DMS 273 treated with DMSO at 0.1 percent for 48 hours (cell line): ENCODE data around the gene SCARF2.
"Not testable (repeated sequence)": the region's sequence is repeated elsewhere in the genome, so short reads cannot be mapped to it uniquely, and the experiment has no call there.

Experiments used
- DNase-seq: peaks from one replicate; lab custom pipeline; 2025; lab: John Stamatoyannopoulos, UW

Gene SCARF2

DNA sequence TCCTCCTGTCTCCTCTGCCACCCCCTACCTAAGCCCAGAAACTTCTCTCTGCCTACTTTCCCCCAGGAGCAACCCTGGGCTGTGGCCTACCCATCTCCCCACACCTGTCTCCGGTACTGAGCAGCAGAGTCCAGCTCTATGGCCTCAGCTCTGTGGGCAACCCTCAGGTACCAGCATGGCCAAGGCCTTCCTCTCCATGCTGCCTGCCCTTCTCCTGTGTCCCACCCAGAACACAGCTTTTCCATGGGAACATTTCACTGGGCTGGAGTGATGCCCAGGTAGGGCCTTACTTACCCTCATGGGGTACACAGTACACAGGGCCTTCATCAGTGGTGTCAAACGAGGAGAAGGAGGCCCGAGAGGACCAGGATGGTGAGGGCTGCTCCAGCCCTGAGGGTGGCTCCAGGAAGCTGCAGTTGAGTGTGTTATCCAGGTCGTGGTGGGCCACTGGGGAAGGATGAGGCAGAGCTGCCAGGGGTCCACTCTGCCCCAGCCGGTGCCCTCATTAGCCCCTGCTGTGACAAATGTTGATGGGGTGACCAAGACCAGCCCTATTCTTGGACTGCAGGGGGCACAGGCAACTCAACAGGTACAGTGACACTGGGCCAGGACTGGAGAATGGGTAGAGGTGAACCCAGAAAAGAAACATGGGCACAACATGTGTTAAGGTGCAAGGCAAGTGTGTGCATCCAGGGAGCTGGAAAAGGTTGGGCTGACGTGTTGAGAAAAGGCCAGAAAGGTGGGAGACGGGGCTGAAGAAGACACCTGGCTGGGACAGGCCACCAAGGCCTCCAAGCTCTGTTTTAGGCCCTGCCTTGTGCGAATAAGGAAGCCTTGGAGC, 10.3 kb downstream of the SCARF2 start:
- no peak for DNase-seq

DNA sequence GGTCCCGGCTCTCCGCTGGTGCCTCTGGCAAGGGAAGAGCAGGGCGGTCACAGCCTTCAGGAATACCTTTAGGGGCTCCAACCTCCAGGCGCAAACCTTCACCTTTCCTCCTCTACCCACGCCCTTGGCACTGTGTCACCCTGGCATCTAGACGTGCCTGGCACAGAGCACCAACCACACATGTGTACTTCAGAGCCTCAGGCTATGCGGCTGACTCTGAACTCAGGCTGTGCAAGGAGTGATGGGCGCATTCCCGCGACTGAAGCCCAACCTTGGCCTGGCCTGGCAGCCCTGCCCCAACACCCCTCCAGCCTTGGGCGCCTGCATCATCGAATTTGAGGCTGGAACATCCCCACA, 11.4 kb downstream of the SCARF2 start:
- no peak for DNase-seq

DNA sequence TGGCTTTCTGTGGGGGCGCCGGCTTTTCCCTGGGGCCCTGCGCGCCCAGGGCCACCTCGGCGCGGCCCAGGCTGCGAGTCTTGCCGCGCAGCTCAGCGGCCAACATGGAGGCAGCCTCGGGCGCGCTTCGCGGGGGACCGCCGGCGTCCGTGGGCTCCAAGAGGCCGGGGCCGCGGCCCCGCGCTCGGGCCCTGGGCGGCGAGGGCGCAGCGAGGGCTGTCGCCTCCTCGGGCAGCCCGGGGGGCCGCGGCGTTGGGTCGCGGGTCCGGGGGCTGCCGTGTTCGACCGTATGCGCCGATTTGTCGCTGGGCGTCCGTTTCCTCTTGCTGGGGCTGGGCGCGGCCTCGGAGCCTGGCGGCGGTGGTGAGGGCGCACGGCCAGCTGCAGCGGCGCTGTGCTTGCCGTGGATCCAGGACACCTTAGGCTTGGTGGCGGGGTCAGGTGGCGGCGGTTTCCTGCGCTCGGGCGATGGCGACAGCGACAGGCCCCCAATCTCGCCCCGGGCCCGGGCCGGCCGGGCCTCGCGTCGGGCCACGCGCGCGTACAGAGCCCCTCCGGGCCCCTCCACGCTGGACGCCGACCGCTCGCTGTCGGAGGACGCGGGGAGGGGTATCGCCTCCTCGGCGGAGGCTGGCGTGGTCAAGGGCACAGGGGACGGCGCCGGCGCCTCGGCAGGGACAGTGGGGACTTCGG, 11.9 kb downstream of the SCARF2 start:
- no peak for DNase-seq

DNA sequence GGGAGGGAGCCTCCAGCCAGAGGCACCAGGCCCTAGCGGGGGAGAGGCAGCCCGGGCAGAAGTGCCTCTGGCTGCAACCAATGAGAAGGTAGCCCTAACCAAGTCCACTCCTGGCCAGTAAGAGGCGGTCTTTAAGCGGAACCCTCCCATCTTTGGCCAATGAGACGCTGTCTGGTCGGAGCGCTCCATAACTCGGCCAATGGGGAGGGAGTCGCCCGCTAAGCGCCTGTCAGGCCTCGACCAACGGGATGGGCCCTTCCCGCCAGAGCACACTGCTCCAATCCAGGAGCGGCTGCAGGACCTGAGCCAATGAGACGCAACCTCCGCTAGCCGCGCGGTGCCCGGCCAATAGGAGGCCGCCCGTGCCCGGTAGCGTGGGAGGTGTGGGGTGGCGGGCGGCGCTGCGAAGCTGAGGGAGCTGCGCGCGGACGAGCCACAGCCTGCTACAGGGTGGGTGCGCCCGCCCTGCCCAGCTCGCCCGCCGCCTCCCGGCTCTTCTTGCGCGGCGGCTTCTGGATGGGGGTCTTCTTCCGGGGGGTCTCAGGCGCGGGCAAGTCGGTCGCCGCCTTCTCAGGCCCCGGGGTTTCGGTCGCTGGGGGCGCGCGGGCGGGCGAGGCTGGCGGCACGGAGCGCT, 12.6 kb downstream of the SCARF2 start:
- no peak for DNase-seq

DNA sequence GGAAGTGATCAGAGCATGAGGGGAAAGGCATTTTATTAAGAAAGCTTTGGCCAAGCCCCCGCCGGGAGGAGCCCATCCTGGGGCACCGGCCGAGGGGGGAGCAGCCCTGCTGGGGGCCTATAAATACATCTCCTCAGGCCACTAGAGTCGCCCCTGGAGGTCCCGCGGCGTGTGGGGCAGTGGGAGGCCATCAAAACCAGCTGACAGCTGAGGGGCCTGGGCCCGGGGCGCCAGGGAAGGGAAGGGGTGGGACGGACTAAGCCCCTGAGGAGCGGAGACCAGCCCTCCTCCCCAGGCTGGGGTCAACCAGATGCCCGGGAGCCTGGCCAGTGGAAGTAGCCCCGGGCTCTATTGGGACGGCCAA, 13.1 kb downstream of the SCARF2 start:
- no peak for DNase-seq

DNA sequence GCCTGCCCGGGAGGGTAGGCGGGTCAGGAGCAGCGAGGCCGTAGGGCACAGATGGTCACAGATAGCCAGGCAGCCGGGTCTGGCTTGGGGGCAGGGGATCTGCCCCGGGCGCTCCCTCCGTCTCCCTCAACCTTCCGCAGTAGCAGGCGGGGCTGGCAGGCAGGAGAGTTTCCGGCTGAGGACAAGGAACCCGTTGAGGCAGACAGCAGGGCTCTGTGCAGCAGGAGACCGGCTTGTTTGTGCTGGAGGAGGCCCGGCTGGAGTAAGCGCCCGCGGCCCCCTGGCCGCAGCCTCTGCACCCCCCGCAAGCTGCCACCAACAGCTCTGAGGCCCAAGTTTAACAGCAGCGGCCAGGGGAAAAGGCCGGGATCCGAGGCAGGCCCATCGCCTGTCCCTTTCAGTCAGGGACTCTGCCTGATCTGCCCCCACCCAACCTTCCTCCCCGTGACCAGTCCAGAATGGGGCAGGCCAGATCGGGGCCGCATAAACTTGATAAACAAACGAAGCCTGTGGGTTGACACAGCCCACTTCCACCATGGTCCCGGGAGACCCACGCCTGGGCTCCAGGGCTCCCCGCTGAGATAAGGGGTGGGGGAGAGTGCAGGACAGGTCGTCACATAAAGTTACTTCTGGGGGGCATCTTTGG, 13.6 kb downstream of the SCARF2 start:
- DNase-seq = no peak

DNA sequence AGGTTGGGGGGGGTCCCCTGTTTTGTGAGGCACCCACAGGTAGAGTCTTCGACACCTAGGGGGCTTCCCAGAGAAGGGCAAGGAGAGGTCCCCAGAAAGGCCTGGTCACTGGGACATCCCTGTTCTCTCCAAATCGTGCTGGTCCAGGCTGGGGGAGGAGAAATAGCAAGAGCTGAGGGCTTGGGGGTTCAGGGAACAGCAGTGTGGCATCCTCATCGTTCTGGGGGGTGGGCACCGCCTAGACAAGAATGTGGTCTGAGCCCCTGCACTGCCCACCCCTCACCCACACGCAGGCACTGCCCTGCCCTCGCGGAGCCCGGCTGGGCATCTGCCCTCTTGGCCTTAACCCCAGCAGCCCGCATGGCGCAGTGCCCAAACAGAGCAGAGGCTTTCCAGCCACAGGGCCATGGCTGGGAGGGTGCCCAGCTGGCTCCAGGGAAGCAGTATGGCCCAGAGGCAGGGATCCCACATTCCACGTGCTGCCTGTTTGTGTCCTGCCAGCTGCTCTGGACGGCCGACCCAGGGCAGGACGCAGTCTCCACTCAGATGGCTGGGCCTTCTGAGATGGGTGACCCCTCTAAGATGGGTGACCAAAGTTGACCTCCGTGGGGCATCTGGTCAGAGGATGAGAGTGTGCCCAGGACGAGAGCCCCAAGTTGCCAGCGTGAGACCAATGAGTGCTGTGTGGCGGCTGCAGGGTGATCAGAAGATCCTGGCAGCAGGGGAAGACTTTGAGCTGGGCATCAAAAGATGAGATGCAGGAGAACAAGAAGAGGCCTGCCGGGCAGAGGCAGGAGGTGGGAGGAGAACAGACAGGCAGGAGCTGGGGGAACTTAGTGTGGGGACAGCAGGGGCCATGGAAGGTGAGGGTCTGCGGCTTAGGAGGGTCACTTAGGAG, 14.4 kb downstream of the SCARF2 start:
- DNase-seq = no peak

DNA sequence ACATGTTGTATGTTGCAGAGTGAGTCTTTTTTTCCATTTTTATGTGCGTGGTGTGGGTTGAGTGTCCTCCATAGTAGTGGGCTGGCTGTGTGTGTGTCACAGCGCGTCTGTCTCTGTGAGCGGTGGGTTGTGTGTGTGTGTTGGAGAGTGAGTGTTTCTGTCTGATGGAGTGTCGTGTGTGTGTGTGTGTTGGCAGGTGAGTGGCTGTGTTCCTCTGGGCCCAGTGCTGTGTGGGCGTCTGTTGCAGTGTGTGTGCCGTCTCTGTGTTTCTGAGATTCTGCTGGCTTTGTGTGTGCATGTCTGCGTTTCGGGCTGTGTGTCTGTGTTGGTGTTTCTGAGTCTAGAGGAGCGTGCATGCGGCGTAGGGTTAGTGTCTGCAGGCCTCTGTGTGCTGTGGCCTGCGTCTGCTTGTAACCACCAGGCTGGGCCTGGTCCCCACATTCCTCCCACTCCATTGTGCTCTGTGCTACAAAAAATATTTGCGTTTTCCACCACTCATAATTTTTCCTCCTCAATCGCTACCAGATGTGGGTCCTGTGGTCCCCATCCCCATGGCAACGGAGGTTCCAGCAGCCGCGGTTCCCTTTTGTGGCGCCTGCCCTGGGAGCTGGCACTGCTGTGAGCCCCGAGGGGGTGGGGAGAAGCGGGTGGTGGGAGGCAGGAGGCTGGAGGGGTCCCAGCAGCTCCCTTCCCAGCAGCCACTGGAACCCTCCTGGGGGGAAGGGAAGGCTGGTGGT, 15.2 kb downstream of the SCARF2 start:
- DNase-seq = no peak

DNA sequence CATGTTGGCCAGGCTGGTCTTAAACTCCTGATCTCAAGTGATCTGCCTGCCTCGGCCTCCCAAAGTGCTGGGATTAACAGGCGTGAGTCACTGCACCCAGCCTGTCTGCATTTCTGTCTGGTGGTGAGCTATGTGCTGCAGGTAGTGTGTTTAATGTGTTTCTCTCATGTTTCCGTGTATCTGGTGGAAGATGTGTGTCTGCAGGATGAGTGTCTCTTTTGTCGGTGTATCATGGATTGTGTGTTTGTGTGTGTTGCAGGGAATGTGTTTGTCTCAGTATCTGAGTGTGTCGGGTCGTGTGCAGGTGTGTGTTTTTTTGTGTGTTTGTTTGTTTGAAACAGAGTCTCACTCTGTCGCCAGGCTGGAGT, 16.1 kb downstream of the SCARF2 start:
- DNase-seq = no peak

DNA sequence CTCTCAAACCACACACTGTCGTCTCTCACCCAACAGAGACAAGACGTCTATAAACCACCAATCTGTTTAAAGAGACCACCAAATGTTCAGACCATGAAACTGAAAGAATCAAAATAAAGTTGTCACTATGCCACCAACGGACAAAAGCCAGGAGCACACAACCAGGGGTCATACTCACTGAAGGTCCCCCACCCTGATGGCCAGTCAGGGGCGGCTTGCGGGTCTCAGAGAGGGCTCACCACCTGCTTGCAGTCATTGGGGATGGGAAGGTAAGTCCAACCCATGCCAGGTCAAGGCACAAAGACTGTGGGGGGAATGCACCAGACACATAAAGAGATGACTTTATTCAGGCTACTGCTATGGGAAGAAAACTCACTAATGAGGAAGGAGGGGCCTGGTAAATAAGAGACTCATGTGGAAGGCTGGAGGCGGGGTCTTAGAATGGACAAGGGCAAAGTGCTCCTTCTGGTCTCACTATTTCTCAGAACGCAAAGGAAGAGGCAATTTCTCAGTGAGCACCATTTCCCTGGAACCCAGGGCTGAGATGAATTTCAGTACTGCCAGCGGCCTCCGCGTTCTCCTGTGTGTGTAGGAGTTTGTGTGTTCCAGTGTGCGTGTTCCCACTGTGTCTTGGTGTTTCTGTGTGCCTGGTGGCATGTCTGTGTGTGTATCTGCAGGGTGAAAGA, 17.3 kb downstream of the SCARF2 start:
- DNase-seq = no peak

DNA sequence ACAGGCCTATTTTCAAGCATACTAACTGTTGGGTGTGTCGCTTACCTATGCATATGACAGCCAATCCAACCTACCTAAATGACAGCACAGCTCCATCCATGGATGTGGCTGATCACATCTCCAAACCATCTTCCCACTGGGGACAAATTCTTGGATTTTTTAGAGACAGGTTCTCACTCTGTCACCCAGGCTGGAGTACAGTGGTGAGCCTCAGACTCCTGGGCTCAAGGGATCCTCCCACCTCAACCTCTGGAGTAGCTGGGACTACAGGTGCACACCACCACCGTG, 18.0 kb downstream of the SCARF2 start:
- DNase-seq = no peak

DNA sequence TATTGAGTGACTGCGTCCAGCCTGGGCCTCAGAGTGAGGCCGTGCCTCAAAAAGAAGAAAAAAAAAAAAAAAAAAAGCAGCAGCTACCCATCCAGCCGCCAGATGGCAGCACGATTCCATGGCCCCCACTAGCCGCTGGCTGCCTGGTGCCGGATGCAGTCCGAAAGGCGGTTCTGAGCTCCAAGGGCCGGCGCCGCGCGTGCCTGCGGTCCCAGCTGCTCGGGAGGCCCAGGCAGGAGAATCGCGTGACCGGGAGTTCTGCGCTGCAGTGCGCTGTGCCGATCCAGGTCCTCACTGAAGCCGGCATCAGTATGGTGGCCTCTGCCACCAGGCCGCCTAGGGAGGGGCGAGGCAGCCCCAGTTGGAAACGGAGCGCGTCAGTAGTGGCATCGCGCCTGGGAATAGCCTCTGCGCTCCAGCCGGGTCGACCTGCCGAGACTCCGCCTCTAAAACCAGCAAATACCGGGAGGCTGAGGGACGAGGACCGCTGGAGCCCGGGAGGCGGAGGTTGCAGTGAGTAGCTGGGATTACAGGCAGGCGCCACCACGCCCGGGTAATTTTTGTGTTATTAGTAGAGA, 19.3 kb downstream of the SCARF2 start:
- DNase-seq = peak; percentile 16

DNA sequence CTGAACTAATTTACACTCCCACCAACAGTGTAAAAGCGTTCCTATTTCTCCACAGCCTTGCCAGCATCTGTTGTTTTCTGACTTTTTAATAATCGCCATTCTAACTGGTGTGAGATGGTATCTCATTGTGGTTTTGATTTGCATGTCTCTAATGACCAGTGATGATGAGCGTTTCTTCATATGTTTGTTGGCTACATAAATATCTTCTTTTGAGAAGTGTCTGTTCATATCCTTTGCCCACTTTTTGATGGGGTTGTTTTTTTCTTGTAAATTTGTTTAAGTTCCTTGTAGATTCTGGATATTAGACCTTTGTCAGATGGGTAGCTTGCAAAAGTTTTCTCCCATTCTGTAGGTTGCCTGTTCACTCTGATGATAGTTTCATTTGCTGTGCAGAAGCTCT, 21.9 kb downstream of the SCARF2 start:
- not testable (repeated sequence) for DNase-seq

DNA sequence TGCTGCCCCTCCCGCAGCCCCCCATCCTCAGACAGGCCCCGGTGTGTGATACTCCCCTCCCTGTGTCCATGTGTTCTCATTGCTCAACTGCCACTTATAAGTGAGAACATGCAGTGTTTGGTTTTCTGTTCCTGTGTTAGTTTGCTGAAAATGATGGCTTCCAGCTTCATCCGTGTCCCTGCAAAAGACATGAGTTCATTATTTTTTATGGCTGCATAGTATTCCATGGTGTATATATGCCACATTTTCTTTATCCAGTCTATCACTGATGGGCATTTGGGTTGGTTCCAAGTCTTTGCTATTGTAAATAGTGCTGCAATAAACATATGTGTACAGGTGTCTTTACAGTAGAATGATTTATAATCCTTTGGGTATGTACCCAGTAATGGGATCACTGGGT, 22.4 kb downstream of the SCARF2 start:
- not testable (repeated sequence) for DNase-seq

DNA sequence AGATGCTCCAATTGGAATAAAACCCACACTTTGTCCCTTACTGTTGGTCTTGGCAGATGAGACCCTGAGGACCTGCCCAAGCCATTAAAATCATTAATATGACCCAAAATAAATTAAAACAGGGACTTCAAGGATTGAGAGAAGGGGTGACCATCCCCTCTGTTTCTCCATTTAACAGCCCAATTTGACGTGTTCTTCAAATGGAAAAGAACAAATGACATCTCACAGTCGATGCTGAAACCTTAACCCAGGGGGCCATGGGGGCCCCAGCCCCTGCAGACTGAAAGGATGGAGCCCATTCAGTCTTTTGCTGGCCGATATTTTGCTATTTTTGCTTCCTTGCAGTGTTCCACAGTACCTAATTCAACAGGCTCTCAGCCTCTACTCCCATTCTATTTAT, 23.2 kb downstream of the SCARF2 start:
- DNase-seq = no peak

DNA sequence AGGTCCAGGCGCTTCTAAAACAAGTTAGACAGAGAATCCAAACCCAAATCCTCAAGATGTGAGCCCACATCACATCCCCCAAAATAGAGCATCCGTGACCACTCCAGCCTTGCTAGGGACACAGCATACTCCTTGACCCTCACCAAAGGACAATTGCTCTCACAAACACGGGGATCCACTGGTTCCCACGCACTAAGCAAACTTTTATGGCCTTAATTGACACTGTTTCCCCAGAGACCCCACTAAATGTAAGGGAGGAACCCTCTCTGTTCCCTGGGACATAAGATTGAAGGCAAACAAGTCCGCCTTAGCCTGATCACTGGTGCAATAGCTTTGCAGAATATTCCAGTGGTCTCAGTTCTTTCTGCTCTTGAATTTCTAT, 23.6 kb downstream of the SCARF2 start:
- no peak for DNase-seq

DNA sequence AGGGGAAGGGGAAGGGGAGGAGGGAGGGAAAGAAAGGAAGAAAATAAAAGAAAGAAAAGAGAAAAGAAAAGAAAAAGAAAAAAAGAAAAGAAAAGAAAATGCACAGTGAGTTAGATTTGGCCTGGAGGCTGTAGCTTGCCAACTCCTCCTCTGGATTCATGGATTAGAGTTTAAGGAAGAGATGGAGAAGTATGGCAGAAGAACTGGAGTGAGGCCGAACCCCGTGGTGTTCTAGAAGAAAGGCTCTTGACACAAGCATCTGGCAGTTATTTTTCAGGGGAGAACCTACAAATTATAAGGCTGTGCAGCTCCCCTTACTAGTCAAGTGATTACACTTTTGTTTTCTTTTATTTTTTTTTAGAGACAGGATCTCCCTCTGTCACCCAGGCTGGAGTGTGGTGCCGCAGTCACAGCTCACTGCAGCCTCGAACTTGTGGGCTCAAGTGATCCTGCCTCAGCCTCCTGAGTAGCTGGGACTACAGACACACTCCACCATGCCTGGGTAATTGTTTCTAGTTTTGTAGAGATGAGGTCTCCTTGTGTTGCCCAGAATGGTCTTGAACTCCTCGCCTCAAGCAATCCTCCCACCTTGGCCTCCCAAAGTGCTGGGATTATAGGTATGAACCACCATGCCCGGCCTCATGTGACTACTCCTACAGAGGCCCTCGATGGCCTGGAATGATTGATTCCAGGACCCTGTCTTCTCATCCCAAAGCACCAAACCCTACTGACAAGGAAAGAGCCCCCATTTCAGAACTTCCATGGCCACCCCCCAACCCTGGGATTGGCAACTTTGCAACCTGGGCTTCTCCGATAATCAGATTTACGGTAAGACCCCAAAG, 24.2 kb downstream of the SCARF2 start:
- no peak for DNase-seq

DNA sequence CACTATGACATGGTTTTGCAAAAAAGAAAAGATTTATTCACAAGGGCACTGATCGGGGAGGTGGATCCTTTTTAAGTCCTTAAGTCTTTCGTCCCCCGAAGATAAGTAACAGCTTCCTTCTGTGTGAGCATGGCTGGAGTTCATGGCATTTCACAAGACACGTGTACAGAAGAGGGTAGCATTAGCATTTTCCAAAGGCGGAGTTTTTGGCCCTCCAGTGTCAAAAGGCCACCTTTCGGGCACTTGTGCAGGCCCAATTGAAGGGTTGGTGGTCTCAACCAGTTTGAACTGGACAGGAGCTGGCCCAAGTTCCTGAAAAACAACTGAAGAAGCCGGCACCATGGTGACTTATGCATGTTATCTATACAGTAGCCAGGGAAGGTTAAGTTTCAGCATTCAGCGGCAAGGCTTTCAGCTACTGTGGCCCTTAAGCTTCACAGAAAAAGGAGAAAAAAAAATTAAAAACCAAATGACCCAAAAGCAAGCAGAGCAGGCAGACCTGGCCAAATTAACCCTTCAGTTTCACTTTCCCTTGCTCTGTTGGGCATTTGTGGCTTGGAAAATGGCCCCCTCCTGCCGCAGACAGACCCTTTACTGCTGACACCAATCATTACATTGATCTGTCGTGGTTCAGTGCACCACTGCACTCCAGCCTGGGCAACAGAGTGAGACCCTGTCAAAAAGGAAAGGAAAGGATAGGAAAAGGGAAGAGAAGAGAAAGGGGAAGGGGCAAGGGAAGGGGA, 25.0 kb downstream of the SCARF2 start:
- no peak for DNase-seq

DNA sequence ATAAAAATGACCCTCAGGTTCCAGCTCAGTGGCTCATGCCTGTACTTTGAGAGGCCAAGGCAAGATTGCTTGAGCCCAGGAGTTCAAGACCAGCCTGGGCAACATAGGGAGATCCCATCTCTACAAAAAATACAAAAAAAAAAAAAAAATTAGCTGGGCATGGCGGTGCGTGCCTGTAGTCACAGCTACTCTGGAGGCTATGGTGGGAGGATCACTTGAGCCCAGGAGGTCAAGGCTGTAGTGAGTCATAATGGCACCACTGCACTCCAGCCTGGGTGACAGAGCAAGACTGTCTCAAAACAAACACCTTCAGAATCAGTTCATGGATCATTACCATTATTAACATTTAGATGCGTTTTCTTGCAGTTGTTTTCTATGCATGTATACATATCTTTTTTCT, 28.2 kb downstream of the SCARF2 start:
- not testable (repeated sequence) for DNase-seq
